Gastrocnemius medialis (tissue), 4 donors: ENCODE results near the gene FUCA2. TPM values are rescaled to one million over a fixed set of nuclear protein-coding genes. Genes with fewer than 3 reads are reported as not detected.

ENCODE experiments used
- ATAC-seq, 2 donors: fragments of 150-250 bp; one replicate each; pipeline ENCODE4 v1.9.1; 2016
- DNase-seq, 2 donors: peaks; one replicate each; pipeline ENCODE4 v3.0.0-alpha.2; 2019
- H3K27ac ChIP-seq, 4 donors: fragments of 200-600 bp; sonication (generic); 1 replicate in 1 of 4; 2 replicates in 3 of 4; pipeline ENCODE4 v1.5.1; 2016 to 2018; ENCODE audit warnings: mild to moderate bottlenecking in 2 of 4, moderate library complexity in 1 of 4
- H3K27me3 ChIP-seq, 3 donors: fragments of 200-600 bp; sonication (generic) in 2 of 3; 1 replicate in 1 of 3; 2 replicates in 2 of 3; pipeline versions ENCODE4 v1.5.1 to v1.6.0; 2016 to 2019; ENCODE audit warnings: mild to moderate bottlenecking in 1 of 3, moderate library complexity in 1 of 3
- H3K36me3 ChIP-seq, 2 donors: fragments of 200-600 bp; sonication (generic) in 1 of 2; one replicate each; pipeline ENCODE4 v1.5.1; 2017 to 2018
- H3K4me1 ChIP-seq, 2 donors: fragments of 200-600 bp; sonication (generic) in 1 of 2; one replicate each; pipeline ENCODE4 v1.5.1; 2016 to 2017; ENCODE audit warnings: mild to moderate bottlenecking in 2 of 2
- H3K4me3 ChIP-seq, 4 donors: fragments of 200-600 bp; sonication (generic) in 3 of 4; 1 replicate in 1 of 4; 2 replicates in 3 of 4; pipeline ENCODE4 v1.5.1; 2016 to 2019; ENCODE audit warnings: mild to moderate bottlenecking in 2 of 4
- H3K9me3 ChIP-seq, 3 donors: fragments of 200-600 bp; sonication (generic) in 2 of 3; 1 replicate in 1 of 3; 2 replicates in 2 of 3; pipeline ENCODE4 v1.5.1; 2016 to 2019
- CTCF ChIP-seq, 5 experiments: fragments of 450-650 bp in 3 of 5; fragments of 200-600 bp in 2 of 5; sonication (generic) in 2 of 5; IDR thresholded peaks in 4 of 5; conservative IDR thresholded peaks in 1 of 5; 1 replicate in 4 of 5; 2 replicates in 1 of 5; pipeline ENCODE4 v1.5.1; 2016 to 2019; ENCODE audit warnings: antibody characterized with exemption in 5 of 5, mild to moderate bottlenecking in 3 of 5, moderate library complexity in 3 of 5
- POLR2A ChIP-seq, 2 donors: fragments of 450-650 bp; IDR thresholded peaks; one replicate each; pipeline ENCODE4 v1.6.1; 2017; ENCODE audit warnings: antibody characterized with exemption in 2 of 2, mild to moderate bottlenecking in 2 of 2, moderate library complexity in 2 of 2
- in situ Hi-C, 4 donors: fragments of 200-750 bp; cut with MboI; loops; one replicate each; pipeline versions ENCODE4 v1.15.0 to v1.8.0; 2017; ENCODE audit warnings: low sequenced_read_pairs in 4 of 4
- intact Hi-C: fragments of 100-400 bp; cut with DNase I; formaldehyde crosslinking; loops from one replicate; pipeline ENCODE4 v1.15.1; 2023; ENCODE audit warnings: low total_unique reads
- total RNA-seq, 4 donors: library from RNA; depleted of rRNA; stranded (reverse); fragments of >200 nt; gene quantifications; one replicate each; pipeline versions ENCODE4 v1.1.0 to v1.2.3, GENCODE V29; 2016

FUCA2 gene
- total RNA-seq, 4 donors from 2014 or later = 2.9 to 13.9 (median 6.3) TPM

- in situ Hi-C loops (no loop called here), intact Hi-C loops (no loop called here)
- Histone ChIP-seq H3K4me1 (no peaks in the 10 kb centered on the region), H3K27me3 (no peaks in the 10 kb centered on the region), H3K36me3 (no peaks in the 10 kb centered on the region), H3K27ac (no peak overlapping the region), H3K9me3 (no peaks in the 10 kb centered on the region), H3K4me3 (no peak overlapping the region)
- TF ChIP-seq CTCF (IDR thresholded peaks at IDR 0.05 in 4 of 5, conservative IDR thresholded peaks at IDR 0.05 in 1 of 5) (no peak), POLR2A (IDR thresholded peaks at IDR 0.05) (no peak)
- ATAC-seq (no peak), DNase-seq (no peak)
Observed at GRCh38 chr6:143525356-143525755, 13.8 kb upstream of the FUCA2 start.

- Histone ChIP-seq H3K4me3 (no peak overlapping the region), H3K4me1 (no peaks in the 10 kb centered on the region), H3K36me3 (no peaks in the 10 kb centered on the region), H3K27ac (no peak overlapping the region), H3K27me3 (no peaks in the 10 kb centered on the region), H3K9me3 (no peaks in the 10 kb centered on the region)
- intact Hi-C loops = no loop called here
- in situ Hi-C loops = no loop called here
- no peak for DNase-seq
- no peak for TF ChIP-seq CTCF (IDR thresholded peaks at IDR 0.05 in 4 of 5, conservative IDR thresholded peaks at IDR 0.05 in 1 of 5)
- no peak for TF ChIP-seq POLR2A (IDR thresholded peaks at IDR 0.05)
- ATAC-seq = no peak
Observed at GRCh38 chr6:143522039-143522600, 10.6 kb upstream of the FUCA2 start.

GRCh38 chr6:143517447-143517773, 5.9 kb upstream of the FUCA2 start:
- Histone ChIP-seq H3K36me3 (no peaks in the 10 kb centered on the region), H3K27me3 (no peaks in the 10 kb centered on the region), H3K4me3 (no peak overlapping the region), H3K27ac (no peak overlapping the region), H3K4me1 (no peaks in the 10 kb centered on the region), H3K9me3 (no peaks in the 10 kb centered on the region)
- intact Hi-C loops (no loop called here), in situ Hi-C loops (no loop called here)
- TF ChIP-seq POLR2A (IDR thresholded peaks at IDR 0.05) (no peak), CTCF (IDR thresholded peaks at IDR 0.05 in 4 of 5, conservative IDR thresholded peaks at IDR 0.05 in 1 of 5) (no peak)
- DNase-seq = no peak
- no peak for ATAC-seq

GRCh38 chr6:143516690-143517446, 5.3 kb upstream of the FUCA2 start:
- H3K27me3 ChIP-seq = no peaks in the 10 kb centered on the region
- H3K4me3 ChIP-seq = no peak overlapping the region
- DNase-seq = no peak
- ATAC-seq = no peak
- no peak overlapping the region for H3K27ac ChIP-seq
- intact Hi-C loops (no loop called here), in situ Hi-C loops (no loop called here)
- TF ChIP-seq POLR2A (IDR thresholded peaks at IDR 0.05) (no peak), CTCF (IDR thresholded peaks at IDR 0.05 in 4 of 5, conservative IDR thresholded peaks at IDR 0.05 in 1 of 5) (no peak)
- no peaks in the 10 kb centered on the region for H3K36me3 ChIP-seq
- no peaks in the 10 kb centered on the region for H3K9me3 ChIP-seq
- no peaks in the 10 kb centered on the region for H3K4me1 ChIP-seq
